HG02759 (cell line): ENCODE results near the gene FOLR2.

Experiments
- ATAC-seq: cut with Tn5 transposase; IDR thresholded peaks from one replicate; pipeline ENCODE4 v1.9.1; 2021; ENCODE audit warnings: mild to moderate bottlenecking, moderate library complexity; ENCODE audit not compliant: unreplicated experiment

FOLR2 gene

DNA sequence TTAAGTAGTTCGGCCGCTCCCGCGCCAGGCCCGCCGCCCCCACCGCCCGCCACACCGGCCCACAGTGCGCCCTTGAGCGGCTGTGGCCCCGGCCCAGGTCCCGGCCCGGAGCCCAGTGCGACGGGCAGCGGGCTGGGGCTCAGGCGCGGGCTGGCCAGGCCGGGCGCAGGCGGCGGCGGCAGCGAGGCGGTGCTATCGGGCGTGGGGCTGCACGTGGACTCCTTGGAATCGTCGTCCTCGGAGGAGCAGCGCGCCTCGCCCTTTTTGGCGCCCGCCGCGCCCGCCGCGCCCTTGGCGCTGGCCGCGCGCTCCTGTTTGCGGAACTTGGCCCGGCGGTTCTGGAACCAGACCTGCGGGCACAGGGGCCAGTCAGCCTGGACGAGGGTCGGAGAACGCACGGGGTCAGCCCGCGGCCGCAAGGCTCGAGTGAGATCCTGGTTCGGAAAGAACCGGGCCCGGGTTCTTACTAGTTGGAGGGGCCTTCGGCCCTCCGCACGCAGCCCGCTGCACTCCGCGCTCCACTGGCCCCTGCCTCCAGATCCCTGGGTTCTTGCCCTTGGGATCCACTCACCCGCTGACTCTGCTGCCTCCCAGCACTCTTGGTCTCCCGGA lies 23.4 kb downstream of the FOLR2 start:
- no peak for ATAC-seq

DNA sequence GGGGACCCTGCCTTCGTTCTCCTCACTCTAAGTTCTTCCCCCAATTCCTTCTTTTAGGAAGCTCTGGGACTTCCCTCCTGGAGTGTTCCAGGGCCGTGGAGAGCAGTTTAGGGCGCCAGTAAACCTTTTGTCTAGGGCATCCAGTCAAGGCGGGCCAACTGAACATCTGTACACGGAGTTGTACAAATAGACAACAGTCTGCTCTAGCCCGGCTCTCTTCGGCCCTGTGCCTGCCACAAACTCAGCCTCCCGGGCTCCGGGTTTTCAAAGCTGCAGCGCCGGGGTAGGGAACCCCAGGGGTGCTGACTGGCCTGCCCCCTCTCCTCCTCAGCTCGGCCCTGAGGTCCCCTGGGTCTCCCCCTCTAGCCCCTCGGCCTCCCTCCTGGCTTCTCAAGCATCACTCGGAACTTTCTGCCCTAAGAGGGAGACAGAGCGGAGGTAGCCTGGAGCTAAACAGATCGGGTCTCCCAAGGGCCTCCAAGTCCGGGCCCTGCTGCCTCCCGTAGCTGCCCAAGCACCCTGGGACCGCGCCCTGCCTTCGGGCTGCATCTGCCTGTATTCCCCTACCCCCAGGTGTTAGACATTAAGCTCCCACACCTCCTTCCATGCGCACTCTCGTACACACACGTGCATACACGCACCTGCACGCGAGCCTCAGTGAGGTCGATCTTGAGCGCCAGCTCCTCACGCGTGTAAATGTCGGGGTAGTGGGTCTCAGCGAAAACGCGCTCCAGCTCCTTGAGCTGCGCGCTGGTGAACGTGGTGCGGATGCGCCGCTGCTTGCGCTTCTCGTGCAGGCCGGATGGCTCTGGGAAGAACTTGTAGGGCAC lies 24.1 kb downstream of the FOLR2 start:
- no peak for ATAC-seq

DNA sequence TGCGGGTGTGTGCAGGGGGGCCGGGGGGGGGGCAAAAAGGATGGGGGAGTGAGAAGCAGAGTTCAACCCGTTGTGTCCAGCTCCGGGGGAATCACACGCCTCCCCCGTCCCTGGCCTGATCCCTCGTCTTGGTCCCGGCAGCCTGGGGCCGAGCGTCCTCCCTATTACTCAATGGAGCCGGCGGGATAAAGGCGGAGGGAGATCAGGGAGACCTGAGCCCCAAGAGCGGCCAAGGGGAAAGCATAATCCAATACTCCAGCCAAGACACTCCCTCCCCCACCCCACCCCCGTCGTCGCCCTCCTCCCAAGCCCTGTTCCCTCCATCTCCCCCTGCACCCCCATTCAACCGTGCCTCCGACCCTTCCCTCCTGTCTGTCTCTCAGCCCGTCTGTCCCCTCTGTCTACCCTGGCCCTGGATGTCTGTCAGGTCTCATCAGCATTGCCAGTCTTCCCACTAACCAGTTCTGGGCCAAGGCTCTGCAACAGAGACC lies 24.7 kb downstream of the FOLR2 start:
- no peak for ATAC-seq

DNA sequence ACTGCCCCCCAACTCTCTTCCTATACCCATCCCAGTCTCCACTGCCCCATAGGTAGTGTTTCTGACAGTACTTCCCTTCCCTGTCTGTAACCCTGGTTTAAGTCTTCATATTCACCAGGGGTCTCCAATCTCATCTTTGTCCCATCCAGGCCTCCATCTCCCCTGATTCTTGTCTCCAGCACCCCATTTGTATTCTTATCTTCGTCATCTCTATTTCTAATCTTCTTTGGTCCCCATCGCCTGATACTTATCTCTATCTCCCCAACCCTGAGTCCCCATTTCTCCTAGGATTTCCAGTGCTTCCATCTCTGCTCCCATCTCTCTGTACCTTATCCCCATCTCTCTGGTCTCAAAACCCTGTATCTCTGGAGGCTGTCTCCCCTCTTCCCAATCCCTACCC lies 25.5 kb downstream of the FOLR2 start:
- ATAC-seq, result no peak

DNA sequence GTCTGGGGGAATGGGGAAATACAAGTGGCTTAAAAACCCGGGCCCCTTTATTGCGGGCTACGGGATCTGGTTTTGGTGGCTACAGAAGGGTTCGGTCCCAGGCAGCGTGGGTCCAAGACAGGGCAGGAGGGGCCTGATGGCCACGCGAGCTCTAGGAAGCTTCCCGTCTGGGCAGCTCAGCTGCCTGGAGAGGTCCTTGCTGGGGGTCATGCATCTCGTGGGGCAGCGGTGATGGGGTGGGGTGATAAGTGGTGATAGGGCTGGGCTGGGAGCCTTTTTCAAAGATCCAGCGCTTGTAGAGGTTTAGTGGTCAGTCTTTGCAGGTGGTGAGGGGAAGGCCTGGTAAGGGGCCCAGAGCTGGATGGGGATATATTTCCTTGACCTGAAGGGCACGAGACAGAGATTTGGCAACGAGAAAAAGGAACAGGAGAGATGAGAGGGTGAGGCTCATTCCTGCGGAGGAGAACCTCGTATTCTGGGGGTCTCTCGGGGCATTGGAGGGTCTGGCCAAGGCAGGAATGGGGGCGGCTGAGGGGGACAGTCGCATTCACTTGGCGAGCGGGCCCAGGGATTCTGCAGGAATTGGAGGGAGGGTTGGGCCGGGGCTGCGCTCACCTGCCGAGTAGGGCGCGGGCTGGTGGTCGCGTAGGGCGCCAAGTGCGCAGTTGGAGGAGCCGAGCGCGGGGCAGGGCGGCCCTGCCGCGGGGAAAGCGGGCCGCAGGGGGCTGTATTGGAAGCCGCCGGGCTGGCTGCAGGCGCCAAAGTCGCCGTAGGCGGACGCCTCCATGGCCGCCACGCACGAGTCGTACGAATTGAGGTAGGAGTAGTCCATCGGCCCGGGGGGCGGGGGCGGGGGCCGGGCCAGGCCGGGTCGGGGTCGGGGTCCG lies 26.8 kb downstream of the FOLR2 start:
- no peak for ATAC-seq

DNA sequence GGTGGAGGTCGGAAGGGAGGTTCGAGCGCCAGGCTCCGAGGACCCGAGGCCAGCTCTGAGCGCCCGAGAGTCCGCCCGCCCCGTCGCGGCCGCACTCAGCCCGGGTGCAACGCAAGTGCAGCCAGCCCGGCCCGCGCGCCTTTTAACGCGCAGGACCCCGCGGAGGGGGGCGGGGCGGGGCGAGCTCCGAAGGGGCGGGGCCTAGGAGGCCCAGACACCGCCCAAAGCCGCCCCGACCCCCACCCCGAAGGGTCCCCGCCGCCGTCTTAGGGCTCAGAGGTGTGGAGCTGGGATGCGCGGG lies 27.4 kb downstream of the FOLR2 start, which contains the start of gene PHOX2A:
Gene PHOX2A, minus strand, starts transcription at position 117 of the 301 bp plus-strand sequence. CDS start 172 bp downstream, outside the sequence.
- ATAC-seq, result no peak

DNA sequence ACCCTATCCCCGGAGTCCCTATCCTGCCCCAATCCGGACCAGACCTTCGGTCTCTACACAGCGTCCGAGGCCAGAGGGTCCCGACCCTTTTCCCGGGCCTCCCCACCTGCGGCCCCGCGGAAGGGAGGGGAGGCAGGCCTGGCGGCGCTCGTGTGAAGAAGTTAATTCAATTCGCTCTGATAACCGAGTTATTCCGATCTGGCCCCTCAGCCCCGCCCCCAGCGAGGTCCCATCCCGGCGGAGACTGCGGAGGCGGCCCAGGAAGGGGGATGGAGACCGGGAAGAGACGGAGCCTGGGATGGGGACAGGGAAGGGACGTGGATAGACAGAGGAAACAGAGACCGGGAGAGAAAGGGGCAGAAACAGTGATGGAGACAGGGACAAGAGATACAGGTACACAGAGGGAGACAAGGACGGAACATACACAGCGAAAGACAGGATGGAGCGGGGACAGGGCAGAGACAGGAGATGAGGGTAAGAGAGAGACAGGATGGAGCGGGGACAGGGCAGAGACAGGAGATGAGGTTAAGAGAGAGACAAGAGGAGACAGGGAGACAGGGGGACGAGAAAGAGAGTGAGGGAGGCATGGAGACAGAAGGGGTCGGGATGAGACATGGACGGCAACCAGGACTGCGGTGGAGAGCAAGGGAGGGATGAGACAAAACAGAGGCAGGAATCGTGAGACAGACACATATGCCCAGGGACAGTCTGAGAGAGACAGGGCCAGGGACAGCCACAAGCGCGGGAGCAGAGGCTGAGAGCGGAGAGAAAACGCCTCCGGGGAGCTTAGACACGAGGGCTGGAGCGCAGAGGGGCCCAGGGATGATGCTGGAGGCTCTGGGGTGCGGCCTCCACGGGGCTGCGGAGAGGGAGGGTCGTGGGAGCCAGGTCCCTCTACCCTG lies 28.0 kb downstream of the FOLR2 start:
- no peak for ATAC-seq

DNA sequence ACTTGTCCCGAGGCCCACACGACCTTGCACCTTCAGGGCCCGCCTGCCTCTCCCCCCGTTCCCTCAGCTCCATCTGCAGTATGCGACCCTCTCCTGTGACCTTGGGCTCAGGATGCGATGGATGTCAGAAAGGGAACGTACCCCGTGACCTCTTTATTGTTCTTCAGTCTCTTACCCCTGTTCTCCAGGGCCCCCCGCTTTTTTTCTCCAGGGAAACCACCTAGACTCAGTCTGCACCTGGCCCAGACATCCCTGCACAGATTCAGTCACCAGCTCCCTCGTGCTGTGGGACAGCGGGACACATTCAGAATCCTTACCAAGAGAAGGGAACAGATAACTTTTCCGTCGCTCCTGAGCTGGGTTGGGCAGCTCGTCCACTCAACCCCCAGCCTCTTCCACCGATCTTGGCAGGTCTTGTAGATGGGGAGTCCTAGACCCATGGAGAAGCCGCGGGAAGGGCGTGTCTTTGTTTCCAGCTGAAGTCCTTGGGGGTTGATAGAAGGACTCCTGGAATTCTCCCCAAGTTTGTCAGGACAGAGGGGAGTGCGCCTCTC lies 28.7 kb downstream of the FOLR2 start:
- no peak for ATAC-seq

DNA sequence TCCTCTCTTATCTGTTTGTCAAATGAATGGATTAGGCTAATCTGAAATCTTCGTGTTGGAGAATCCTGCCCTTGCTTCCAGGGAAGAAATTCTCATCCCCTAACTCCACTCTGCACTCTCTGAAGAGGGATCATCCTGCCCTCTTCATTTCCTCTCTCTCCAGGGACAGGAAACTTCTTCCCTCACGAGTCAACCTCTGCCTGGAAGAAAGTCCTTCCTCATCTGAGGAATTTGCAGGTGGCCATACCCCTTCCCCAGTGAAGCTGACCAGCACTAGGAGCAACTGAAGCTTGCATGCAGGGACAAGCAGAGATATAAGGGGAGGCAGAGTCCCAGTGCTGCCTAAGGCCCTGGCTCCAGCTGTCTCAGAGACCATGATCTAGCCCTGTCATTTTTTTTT lies 31.0 kb downstream of the FOLR2 start:
- no peak for ATAC-seq

DNA sequence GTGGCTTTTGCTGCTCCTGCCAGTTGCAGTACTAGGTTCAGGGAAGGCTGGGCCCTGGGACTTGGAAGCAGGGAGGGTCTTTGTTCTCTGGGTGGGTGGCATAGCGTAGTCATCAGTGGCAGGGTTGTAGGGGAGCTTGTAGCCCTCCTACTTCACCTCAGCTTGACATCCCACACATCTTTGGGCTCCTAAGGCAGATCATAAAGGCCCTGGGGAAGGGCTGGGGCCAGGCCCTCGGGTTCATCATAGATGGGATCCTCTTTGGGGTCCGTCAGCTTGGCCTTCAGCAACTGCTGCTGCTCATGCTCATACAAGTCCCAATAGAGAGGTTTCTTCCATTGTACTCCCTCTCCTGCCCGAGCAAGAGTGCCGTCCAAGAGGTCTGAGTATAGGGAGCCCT lies 33.4 kb downstream of the FOLR2 start:
- ATAC-seq, result no peak

DNA sequence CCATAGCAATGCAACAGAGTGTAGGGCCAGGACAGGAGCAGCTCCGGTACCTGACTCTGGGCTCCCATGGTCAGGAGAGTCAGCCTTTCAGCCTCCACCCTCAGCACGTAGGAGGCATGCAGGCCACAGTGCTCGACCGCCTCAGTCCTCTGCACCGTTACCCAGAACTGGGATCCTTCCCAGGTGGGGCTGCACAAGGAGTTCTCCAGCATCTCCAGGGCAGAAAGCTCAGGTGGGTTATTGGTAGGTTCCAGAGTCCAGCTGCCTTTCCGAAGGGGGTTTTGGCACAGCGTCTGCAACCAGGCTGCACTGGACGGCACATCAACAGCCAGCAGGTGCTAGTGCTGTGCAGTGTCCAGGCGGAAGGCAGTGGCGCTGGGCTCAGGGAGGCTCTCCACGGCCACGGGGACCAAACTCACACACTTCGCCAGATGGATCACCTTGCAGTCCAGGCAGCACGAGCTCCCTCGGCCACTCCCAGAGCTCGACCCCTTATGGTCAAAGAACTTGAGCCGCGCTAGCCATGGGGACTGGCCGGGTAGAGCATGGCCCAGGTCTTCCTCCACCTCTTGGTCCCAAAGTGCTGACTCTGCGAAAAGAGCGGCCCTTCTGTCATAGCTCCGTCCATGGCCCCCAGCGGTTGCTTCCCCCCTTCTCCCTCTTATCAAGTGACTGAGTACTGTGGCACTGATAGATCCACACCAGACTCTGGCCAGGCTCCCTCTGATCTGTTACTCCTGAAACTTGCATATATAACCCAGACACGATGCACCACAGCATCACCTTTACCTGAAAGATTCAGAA lies 34.3 kb downstream of the FOLR2 start:
- no peak for ATAC-seq

DNA sequence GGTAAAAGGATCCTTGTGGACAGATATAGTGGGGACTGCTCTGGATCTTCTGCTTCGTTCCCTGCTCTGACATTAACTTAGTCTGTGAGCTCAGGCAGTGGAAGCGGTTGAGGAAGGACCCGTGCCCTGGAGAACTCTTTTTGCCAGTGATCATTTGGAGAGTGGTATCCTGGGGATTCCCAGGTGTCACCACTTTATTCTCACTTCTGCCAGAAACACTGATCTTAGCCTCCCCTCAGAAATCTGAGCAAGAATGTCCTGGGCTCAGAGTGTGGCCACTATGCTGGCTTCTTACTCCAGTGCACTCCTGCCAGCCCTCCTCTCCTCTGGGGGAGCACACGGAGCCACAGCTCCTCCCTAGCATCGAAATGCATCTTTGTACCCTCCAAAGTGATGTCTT lies 35.0 kb downstream of the FOLR2 start:
- no peak for ATAC-seq

DNA sequence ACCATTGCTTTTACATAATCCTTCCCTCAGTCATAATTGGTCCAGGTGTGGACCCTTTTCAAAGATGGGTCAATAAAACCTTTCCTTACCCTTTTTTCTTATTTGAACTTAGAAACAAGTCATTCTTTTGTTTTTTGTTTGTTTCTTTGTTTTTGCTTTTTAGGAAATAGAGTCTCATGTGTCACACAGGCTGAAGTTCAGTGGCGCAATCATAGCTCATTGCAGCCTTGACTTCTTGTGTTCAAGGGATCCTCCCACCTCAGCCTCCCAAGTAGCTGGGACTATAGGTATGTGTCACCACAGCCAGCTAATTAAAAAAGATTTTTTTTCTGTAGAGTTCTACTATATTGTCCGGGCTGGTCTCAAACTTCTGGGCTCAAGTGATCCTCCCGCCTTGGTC lies 36.8 kb downstream of the FOLR2 start:
- no peak for ATAC-seq

DNA sequence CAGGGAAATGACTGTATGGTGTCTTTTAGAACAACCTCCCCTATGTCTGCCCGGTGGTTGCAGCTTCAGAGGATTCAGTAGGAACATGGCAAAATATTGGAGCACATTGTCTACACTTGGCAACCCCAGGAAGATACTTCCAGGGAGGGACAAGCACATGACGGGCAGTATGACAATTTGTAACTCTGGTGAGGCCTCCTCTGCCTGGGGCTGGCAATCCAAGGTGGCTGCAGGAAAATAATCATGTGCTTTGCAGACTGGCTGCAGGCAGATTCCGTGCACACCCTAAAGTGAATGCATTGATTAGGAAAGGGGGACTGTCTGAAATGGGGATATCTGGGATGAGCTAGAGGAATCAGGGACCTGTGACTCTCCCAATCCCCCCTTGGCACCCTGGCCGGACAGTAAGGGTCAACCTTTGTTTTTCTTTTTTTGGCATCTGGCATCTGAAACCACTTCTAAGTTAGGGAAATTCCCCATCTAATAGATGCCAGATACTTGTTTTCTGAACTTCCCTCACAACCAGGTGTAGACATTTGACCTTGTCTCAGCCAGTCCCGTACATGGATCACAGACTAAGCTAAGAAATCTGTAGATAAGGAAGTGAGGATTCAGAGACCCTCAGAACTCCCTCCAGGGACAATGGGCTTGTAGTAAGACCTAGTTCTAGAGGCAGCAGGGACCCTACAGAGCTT lies 37.9 kb downstream of the FOLR2 start:
- ATAC-seq, result no peak

DNA sequence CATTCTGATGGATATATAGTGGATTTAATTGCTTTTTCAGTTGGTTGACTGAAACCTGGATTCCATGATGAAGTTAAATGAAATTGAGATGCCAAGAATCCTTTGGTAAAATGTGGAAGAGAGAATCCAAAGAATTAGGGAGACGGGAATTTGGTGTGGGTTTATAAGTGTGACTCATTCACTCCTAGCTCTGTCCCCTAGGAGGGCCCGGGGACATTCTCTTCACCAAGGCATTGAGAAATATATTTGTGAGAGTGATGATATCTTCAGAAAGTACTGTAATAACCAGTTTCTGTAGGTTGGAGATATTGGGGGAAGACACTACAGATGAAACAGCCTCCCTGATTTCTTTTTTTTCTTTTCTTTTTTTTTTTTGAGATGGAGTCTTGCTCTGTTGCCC lies 41.0 kb downstream of the FOLR2 start:
- ATAC-seq, result no peak

DNA sequence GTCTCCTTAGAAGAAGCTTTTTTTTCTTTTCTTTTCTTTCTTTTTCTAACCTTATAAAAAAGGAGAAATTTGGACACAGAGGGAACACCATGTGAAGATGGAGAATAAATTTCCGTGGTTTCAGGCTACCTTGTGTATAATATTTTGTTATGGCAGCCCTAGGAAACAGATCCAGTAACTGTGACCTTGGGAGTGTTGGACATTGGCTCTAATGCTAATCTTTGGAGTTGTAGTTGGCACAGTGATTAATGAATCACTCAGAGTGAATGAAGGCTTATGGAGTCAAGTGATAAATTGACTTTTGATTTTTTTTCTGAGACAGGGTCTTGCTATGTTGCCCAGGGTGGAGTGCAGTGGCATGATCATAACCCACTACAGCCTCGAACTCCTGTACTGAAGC lies 42.9 kb downstream of the FOLR2 start:
- no peak for ATAC-seq

DNA sequence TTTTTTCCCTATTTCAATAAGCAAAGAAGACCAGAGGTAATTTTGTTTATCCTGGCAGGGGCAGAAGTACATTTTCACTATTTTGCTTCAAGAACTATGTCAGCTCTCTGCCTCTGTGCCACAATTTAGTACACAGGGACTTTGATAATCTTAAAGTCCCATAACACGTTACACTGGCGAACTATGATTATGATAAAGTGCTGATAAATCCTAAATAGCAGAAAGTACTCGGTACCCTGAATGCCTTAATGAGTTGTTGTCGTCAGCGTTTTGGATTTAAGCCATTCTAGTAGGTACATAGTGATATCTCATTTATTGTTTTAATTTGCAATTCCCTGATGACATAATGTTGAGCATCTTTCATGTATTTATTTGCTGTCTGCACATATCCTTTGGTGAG lies 44.0 kb downstream of the FOLR2 start:
- ATAC-seq, result no peak

DNA sequence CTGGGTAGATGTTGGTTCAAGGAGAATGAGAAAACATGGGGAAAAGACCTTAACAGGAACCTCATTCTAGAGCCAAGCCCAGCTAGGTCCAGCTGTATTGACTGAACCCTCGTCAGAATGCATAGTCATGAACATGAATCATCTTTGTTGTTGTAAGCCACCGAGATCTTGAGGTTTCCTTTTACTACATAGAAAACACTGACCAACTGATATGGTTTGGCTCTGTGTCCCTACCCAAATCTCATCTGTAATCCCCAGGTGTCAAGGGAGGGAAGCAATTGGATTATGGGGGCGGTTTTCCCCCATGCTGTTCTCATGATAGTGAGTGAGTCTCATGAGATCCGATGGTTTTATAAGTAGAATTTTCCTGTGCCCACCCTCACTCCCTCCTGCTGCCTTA lies 46.8 kb downstream of the FOLR2 start:
- no peak for ATAC-seq

DNA sequence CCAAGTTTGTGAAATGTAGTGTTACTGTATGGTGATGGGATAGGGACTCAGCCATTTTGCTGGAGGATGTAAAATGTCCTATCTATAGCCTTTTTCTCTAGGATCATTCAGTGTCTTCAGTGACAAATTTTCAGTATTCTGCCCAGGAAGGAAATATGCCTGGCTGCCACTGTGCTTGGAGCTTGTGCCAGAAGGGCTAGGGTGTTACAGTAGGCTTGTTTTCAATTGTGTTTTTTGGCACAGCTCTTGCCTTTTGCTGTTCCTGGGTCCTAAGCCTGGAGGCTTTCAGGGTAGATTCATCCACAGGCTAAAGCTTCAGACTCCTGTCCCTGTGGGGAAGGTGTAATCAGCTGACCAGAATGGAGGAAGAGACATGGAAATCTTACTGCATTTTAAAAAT lies 49.4 kb downstream of the FOLR2 start:
- ATAC-seq, result no peak
